KOPT-K1 (cell line): ENCODE data around the gene LTB4R.
A peak's percentile ranks its signal among the peaks of the same experiment; 100 is the strongest.

Experiments
- H3K27ac ChIP-seq: fragments of 200-600 bp; sonication (generic); 2 replicates; pipeline ENCODE4 v1.5.1; 2016; ENCODE audit warnings: antibody characterized with exemption, mild to moderate bottlenecking, low read depth, low read length; ENCODE audit not compliant: poor library complexity, severe bottlenecking
- H3K36me3 ChIP-seq: fragments of 200-600 bp; sonication (generic); 2 replicates; pipeline ENCODE4 v1.5.1; 2017; ENCODE audit warnings: antibody characterized with exemption, mild to moderate bottlenecking, low read length, moderate library complexity; ENCODE audit not compliant: insufficient read depth
- H3K9me3 ChIP-seq: fragments of 200-600 bp; sonication (generic); 2 replicates; pipeline ENCODE4 v1.5.1; 2017; ENCODE audit warnings: antibody characterized with exemption, low read length, mild to moderate bottlenecking; ENCODE audit not compliant: insufficient read depth, poor library complexity, severe bottlenecking

The LTB4R gene, protein sequence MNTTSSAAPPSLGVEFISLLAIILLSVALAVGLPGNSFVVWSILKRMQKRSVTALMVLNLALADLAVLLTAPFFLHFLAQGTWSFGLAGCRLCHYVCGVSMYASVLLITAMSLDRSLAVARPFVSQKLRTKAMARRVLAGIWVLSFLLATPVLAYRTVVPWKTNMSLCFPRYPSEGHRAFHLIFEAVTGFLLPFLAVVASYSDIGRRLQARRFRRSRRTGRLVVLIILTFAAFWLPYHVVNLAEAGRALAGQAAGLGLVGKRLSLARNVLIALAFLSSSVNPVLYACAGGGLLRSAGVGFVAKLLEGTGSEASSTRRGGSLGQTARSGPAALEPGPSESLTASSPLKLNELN

DNA sequence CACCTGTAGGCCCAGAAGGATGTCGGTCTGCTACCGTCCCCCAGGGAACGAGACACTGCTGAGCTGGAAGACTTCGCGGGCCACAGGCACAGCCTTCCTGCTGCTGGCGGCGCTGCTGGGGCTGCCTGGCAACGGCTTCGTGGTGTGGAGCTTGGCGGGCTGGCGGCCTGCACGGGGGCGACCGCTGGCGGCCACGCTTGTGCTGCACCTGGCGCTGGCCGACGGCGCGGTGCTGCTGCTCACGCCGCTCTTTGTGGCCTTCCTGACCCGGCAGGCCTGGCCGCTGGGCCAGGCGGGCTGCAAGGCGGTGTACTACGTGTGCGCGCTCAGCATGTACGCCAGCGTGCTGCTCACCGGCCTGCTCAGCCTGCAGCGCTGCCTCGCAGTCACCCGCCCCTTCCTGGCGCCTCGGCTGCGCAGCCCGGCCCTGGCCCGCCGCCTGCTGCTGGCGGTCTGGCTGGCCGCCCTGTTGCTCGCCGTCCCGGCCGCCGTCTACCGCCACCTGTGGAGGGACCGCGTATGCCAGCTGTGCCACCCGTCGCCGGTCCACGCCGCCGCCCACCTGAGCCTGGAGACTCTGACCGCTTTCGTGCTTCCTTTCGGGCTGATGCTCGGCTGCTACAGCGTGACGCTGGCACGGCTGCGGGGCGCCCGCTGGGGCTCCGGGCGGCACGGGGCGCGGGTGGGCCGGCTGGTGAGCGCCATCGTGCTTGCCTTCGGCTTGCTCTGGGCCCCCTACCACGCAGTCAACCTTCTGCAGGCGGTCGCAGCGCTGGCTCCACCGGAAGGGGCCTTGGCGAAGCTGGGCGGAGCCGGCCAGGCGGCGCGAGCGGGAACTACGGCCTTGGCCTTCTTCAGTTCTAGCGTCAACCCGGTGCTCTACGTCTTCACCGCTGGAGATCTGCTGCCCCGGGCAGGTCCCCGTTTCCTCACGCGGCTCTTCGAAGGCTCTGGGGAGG lies at the start of gene LTB4R:
TSS of gene LTB4R (plus strand) at position 857 of the 959 bp plus-strand sequence. CDS start 4,150 bp downstream, outside the sequence.
- Histone ChIP-seq H3K36me3 (peaks cover 69% of the 10 kb centered on the region), H3K27ac (no peak within 1 kb of the TSS), H3K9me3 (no peaks in the 10 kb centered on the region)

DNA sequence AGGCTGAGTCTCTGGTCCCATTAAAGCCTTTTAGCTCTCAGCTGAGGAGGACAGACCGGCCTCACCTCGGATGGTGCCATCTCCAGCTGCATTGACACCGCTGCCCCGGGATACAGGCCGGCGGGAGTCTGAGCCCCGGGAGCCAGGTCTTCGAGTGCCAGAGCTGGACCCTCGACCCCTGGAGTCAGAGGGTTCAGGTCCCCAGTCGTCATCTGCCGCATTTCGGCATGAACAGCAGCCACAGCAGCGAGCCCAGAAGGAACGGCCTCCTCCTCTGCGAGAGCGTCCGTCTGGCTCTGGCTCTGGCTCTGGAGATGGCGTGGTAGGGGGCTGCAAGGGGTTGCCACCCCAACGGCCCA lies 49.4 kb upstream of the LTB4R start:
- Histone ChIP-seq H3K9me3 (no peaks in the 10 kb centered on the region), H3K27ac (no peak overlapping the region), H3K36me3 (peaks cover 11% of the 10 kb centered on the region; the same call in 1 of the 2 replicates)

DNA sequence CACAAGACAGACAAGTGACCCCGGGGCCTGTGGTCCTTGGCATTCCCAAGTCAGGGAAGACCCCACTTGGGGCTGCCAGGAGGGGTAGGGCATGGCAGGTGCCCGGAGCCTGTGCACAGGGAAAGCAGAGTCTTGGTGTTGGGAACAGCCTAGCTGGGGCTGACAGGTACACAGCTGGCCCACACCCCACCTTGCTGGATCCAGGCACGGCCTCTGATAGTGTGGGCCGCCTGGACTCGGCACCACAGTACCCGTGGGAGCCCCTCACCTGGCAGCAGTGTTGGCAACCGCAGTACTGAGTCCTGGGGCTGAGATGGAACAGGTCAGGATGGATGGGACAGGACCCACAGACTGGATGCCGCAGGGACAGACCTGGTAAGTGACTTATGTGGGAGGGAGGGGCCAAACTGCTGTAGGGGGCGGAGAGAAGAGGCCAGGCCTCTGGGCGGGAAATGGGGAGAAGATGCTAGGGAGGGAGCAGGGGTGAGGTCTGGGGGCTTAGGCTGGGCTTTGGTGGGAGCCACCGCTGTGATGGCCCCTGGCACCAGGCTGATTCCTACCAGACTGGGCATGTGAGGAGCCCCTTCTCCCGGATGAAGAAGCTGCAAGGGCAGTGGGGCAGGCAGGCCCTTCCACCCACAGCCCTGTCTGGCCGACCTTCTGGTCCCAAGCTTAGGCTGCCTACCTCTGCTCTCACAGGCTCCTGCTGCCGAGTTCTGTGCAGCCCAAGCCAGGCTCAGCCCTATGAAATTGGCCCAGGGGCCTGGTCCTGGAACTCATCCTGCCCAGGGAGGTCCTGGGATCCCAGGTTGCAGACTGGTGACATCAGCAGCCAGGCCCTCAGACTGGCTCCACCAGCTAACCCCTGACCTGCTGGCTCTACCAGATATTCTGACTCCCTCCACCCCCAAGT lies 48.2 kb upstream of the LTB4R start, which contains the start of gene TGM1:
TSS of gene TGM1 (minus strand) at position 357 of the 913 bp plus-strand sequence. CDS start 825 bp downstream, outside the sequence.
- no peaks in the 10 kb centered on the region for H3K9me3 ChIP-seq
- H3K27ac ChIP-seq = no peak within 1 kb of the TSS
- H3K36me3 ChIP-seq = peaks cover 21% of the 10 kb centered on the region; the same call in 1 of the 2 replicates

- Histone ChIP-seq H3K36me3 (peaks cover 21% of the 10 kb centered on the region; the same call in 1 of the 2 replicates), H3K27ac (no peak overlapping the region), H3K9me3 (no peaks in the 10 kb centered on the region)
Observed at GRCh38 chr14:24263848-24264247, 47.5 kb upstream of the LTB4R start.

DNA sequence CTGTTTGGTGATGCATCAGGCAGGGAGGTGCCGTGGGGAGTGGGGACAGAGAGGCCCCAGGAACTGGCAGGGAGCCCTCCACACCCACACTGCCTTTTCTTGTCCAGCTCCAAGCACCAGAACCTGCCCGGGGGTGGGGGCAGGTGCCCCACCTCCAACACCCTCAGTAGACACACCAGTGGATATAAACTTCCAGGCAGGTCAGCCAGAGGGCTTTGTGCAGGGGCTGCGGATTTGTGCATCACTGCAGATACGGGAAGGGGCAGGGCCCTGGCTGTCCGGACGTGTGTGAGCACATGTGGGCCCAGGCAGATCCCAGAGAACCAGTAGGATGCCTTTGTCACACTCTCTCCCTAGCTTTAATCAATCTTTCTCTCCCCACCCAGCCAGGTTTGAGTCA lies 47.0 kb upstream of the LTB4R start:
- H3K9me3 ChIP-seq = no peaks in the 10 kb centered on the region
- H3K27ac ChIP-seq = no peak overlapping the region
- peaks cover 21% of the 10 kb centered on the region; the same call in 1 of the 2 replicates for H3K36me3 ChIP-seq

GRCh38 chr14:24266344-24267244 lies 44.7 kb upstream of the LTB4R start:
- Histone ChIP-seq H3K27ac (no peak overlapping the region), H3K9me3 (no peaks in the 10 kb centered on the region), H3K36me3 (peaks cover 21% of the 10 kb centered on the region; the same call in 1 of the 2 replicates)

GRCh38 chr14:24267516-24267915 lies 43.8 kb upstream of the LTB4R start:
- no peak overlapping the region for H3K27ac ChIP-seq
- H3K36me3 ChIP-seq = peaks cover 21% of the 10 kb centered on the region; the same call in 1 of the 2 replicates
- H3K9me3 ChIP-seq = no peaks in the 10 kb centered on the region

- Histone ChIP-seq H3K9me3 (no peaks in the 10 kb centered on the region), H3K36me3 (peaks cover 21% of the 10 kb centered on the region; the same call in 1 of the 2 replicates), H3K27ac (no peak overlapping the region)
Observed at GRCh38 chr14:24268225-24268624, 43.1 kb upstream of the LTB4R start.

DNA sequence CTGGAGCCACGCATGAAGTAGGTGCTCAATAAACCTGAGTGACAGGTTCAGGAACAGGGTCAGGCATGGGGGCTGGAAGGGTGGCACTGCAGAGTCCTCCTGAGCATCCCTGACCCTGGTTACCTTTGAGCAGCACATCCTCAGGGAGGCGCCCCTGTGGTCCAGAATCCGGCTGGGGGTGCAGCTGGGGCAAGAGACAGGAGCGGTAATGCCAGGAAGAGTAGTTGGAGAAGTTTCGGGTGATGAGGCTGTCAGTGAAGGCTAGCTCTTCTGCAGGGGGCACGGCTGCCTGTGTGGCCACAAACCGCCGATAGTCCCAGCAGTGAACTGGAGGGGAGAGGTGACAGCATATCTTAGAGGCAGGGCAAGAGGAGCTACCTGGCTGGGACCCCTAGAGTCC lies 41.9 kb upstream of the LTB4R start:
- Histone ChIP-seq H3K36me3 (peaks cover 21% of the 10 kb centered on the region; the same call in 1 of the 2 replicates), H3K9me3 (no peaks in the 10 kb centered on the region), H3K27ac (no peak overlapping the region)

DNA sequence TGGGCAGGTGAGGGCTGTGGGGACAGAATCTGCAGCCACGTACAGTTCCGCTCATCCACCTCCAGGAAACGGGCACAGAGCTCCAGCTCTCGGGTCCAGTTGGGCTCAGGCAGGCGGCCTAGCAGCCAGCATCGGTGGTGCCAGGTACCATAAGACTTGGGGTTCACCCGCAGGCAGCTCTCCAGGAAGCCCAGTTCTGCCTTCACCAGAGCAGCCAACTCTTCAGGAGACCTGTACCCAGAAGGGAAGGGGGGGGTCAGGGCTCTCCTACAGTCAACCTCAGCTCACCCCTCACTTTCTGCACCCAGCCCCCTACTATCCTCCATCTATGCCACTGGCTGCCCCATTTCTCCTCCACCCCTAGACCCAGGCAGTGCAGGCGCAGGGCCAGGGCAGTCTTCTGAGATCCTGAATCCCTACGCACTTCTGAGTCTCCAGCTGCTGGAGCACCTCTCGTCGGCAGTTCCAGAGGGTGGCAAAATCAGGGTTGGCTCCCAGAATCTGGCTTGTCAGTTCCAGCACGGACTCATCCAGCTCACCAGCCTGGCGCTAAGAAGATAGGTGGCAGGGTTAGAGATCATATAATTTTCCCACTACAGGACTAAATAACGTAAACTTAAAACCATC lies 41.3 kb upstream of the LTB4R start:
- Histone ChIP-seq H3K9me3 (no peaks in the 10 kb centered on the region), H3K27ac (no peak overlapping the region), H3K36me3 (peaks cover 21% of the 10 kb centered on the region; the same call in 1 of the 2 replicates)

- Histone ChIP-seq H3K27ac (peak overlapping the region; percentile 77), H3K9me3 (no peaks in the 10 kb centered on the region), H3K36me3 (peaks cover 21% of the 10 kb centered on the region; the same call in 1 of the 2 replicates)
Observed at GRCh38 chr14:24270537-24271133, 40.7 kb upstream of the LTB4R start.

DNA sequence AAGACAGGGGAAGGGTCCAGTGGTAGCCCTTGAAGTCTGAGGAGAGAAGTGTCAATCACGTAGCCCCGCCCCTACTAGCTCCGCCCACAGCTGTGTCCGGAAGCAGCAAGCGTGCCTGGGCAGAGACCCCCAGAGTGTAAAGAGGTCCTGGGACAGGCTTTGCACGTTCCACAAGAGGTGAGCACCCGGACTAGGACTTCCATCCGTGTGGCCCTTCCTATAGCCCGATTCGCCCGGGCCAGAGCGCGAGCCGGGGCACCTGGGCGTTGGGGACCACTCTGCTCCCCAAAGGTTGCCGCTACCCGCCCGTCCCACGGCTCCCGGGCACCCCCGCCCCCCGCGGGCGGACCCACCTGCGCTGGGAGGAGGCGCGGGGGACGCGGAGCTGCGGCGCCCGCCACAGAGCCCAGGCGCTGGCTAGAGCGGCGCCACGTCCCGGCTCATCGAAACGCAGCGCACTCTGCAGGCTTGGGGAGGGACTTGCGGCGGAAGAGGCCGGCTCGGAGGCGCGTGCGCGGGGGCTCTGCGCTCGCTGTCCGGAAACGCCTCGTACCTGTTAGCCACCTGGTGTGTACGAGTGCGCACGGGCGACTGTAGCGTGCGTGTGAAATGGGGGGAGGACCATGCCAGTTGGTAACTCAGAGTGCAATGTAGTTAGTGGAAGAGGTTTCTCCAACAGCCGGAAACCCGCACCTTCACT lies 40.0 kb upstream of the LTB4R start, which contains the start of gene RABGGTA:
TSS of gene RABGGTA (minus strand) at position 464 of the 700 bp plus-strand sequence. CDS start 482 bp downstream, outside the sequence.
- Histone ChIP-seq H3K27ac (peak within 1 kb of the TSS; percentile 77), H3K36me3 (peaks cover 16% of the 10 kb centered on the region; the same call in 1 of the 2 replicates), H3K9me3 (no peaks in the 10 kb centered on the region)
